ENCODE measurements around the gene PDE4D. TPM values are rescaled to one million over a fixed set of nuclear protein-coding genes. Genes with fewer than 3 reads are reported as not detected.

PDE4D gene
- total RNA-seq, 4 donors from 2014 or later: 15.9 to 66.3 (median 48.7) TPM

- peaks cover 0 to 8% (median 0%) of the 10 kb centered on the region in 4 donors for H3K4me1 ChIP-seq
- no peak for DNase-seq (ENCODE audit: low spot score in 2 of 2)
- no peak overlapping the region for H3K27ac ChIP-seq
- peaks cover 0 to 4% (median 0%) of the 10 kb centered on the region in 4 donors for H3K9me3 ChIP-seq
- no peaks in the 10 kb centered on the region for H3K27me3 ChIP-seq
- no peak overlapping the region for H3K4me3 ChIP-seq
- TF ChIP-seq EP300 (IDR thresholded peaks at IDR 0.05) (no peak), POLR2A (IDR thresholded peaks at IDR 0.05) (no peak)
- TF ChIP-seq, protein P1, sequence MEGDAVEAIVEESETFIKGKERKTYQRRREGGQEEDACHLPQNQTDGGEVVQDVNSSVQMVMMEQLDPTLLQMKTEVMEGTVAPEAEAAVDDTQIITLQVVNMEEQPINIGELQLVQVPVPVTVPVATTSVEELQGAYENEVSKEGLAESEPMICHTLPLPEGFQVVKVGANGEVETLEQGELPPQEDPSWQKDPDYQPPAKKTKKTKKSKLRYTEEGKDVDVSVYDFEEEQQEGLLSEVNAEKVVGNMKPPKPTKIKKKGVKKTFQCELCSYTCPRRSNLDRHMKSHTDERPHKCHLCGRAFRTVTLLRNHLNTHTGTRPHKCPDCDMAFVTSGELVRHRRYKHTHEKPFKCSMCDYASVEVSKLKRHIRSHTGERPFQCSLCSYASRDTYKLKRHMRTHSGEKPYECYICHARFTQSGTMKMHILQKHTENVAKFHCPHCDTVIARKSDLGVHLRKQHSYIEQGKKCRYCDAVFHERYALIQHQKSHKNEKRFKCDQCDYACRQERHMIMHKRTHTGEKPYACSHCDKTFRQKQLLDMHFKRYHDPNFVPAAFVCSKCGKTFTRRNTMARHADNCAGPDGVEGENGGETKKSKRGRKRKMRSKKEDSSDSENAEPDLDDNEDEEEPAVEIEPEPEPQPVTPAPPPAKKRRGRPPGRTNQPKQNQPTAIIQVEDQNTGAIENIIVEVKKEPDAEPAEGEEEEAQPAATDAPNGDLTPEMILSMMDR (IDR thresholded peaks at IDR 0.05): no peak
- no peaks in the 10 kb centered on the region for H3K36me3 ChIP-seq
Measured at GRCh38 chr5:59249160-59249559, 644.4 kb downstream of the PDE4D start.

DNA sequence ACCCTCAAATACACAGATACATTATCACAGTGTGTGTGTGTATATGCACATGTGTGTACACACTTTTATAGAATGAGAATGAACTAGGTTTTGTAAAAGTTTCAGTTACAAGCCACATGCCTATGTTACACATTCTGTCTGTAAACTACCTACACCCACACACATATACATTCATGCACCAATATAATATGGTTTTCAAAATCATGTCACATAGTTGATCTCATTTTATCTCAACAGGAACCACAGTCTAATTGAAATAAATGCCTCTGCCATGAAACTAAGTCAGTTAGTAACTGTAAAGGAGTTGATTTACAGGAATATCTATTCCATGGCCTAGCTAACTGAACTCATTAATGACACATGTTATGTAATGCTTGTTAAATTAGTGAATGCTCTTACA lies 646.6 kb downstream of the PDE4D start:
- TF ChIP-seq, protein P1 (IDR thresholded peaks at IDR 0.05): no peak
- no peak for TF ChIP-seq EP300 (IDR thresholded peaks at IDR 0.05)
- TF ChIP-seq POLR2A (IDR thresholded peaks at IDR 0.05): no peak
- Histone ChIP-seq H3K27ac (no peak overlapping the region), H3K36me3 (no peaks in the 10 kb centered on the region), H3K4me1 (peaks cover 0 to 8% (median 0%) of the 10 kb centered on the region in 4 donors), H3K27me3 (no peaks in the 10 kb centered on the region), H3K9me3 (peaks cover 0 to 4% (median 0%) of the 10 kb centered on the region in 4 donors), H3K4me3 (no peak overlapping the region)
- no peak for DNase-seq (ENCODE audit: low spot score in 2 of 2)

DNA sequence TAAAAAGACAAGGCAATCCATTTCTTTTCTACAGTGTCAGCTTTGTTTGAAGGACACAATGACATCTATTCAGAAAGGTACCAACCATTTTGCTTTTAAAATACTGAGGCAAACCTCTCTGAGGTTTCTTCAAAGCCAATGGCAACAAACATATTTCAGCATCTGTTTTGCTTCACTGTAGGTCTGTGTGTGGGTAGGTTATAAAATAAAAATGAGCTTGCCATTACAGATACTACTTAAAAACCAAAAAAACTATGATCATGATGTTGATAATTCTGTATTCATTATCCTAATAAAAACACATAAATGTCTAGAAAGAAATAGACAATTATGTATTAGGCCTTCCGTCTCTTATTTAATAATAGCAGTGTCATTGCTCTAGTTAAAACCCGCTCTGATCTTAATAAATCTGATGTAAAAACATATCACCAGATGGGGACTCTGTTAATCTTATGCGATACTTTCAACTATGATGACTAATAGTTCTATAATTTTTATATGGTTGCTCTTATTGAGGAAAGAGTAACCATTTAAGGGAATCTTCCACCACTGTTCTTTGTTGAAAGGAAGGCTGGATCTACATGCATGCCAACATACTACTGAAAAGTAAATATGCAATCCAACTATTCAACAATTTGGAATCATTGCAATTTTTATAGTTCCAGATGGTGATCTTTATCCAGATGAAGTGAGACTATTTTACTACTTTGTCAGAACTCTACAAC lies 647.2 kb downstream of the PDE4D start:
- Histone ChIP-seq H3K36me3 (no peaks in the 10 kb centered on the region), H3K4me3 (no peak overlapping the region), H3K27ac (no peak overlapping the region), H3K9me3 (peaks cover 0 to 2% (median 0%) of the 10 kb centered on the region in 4 donors), H3K4me1 (peaks cover 0 to 12% (median 0%) of the 10 kb centered on the region in 4 donors), H3K27me3 (no peaks in the 10 kb centered on the region)
- WGBS, 2 donors: 60 to 61% methylated on average over 3 of the region's 3 CpGs
- no peak for DNase-seq (ENCODE audit: low spot score in 2 of 2)
- TF ChIP-seq EP300 (IDR thresholded peaks at IDR 0.05) (no peak), POLR2A (IDR thresholded peaks at IDR 0.05) (no peak)
- TF ChIP-seq, protein P1 (IDR thresholded peaks at IDR 0.05): no peak

GRCh38 chr5:59245198-59245597 lies 648.3 kb downstream of the PDE4D start:
- no peak for DNase-seq (ENCODE audit: low spot score in 2 of 2)
- no peaks in the 10 kb centered on the region for H3K36me3 ChIP-seq
- 41 to 42% methylated on average over 3 of the region's 3 CpGs for WGBS, 2 donors
- H3K27ac ChIP-seq: no peak overlapping the region
- H3K4me3 ChIP-seq: no peak overlapping the region
- no peaks in the 10 kb centered on the region for H3K9me3 ChIP-seq
- no peak for TF ChIP-seq EP300 (IDR thresholded peaks at IDR 0.05)
- TF ChIP-seq, protein P1 (IDR thresholded peaks at IDR 0.05): no peak
- TF ChIP-seq POLR2A (IDR thresholded peaks at IDR 0.05): no peak
- H3K4me1 ChIP-seq: peaks cover 0 to 15% (median 0%) of the 10 kb centered on the region in 4 donors
- H3K27me3 ChIP-seq: no peaks in the 10 kb centered on the region

DNA sequence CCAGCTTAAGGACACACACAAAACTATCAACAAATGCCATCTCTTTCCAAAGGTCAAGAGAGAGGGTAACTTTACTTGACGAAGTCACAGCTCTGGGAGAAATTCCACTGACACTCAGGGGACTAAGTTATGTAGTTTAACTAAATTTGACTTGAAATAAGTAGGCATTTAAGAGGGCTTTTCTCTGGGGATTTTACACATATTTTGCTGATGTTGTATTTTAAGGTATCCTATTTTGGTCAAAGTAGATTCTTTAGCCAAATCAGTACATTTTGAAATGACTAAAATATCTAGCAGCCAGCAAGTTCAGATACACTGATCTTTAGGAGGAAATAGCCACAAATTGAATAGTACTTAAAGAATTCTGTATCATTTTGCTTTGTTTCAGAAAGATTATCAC lies 652.0 kb downstream of the PDE4D start:
- 51 to 60% methylated on average over 1 of the region's 1 CpG for WGBS, 2 donors
- no peak overlapping the region for H3K4me3 ChIP-seq
- no peak for DNase-seq (ENCODE audit: low spot score in 2 of 2)
- H3K36me3 ChIP-seq: no peaks in the 10 kb centered on the region
- no peak overlapping the region for H3K27ac ChIP-seq
- no peak for TF ChIP-seq POLR2A (IDR thresholded peaks at IDR 0.05)
- TF ChIP-seq EP300 (IDR thresholded peaks at IDR 0.05): no peak
- TF ChIP-seq, protein P1 (IDR thresholded peaks at IDR 0.05): no peak
- H3K4me1 ChIP-seq: peaks cover 0 to 15% (median 0%) of the 10 kb centered on the region in 4 donors
- no peaks in the 10 kb centered on the region for H3K9me3 ChIP-seq
- H3K27me3 ChIP-seq: no peaks in the 10 kb centered on the region

Data from tibial nerve (tissue), 4 donors.